ENCODE measurements around the gene BATF.

- TF ChIP-seq POLR2AphosphoS5 (IDR thresholded peaks at IDR 0.05) (no peak), CTCF (IDR thresholded peaks at IDR 0.05; ENCODE audit: poor library complexity, severe bottlenecking) (no peak), EP300 (conservative IDR thresholded peaks at IDR 0.05; ENCODE audit: poor library complexity, severe bottlenecking) (no peak), RAD21 (conservative IDR thresholded peaks at IDR 0.05) (no peak), EZH2 (IDR thresholded peaks at IDR 0.05; ENCODE audit: borderline replicate concordance, insufficient read depth, low read length, poor library complexity, severe bottlenecking) (no peak), REST (IDR thresholded peaks at IDR 0.05; ENCODE audit: borderline replicate concordance) (no peak)
Measured at GRCh38 chr14:75563931-75564330, 41.7 kb downstream of the BATF start.
